MM.1S (cell line): ENCODE data around the gene CACNA1H.
"Not testable (repeated sequence)": the region's sequence is repeated elsewhere in the genome, so short reads cannot be mapped to it uniquely, and the experiment has no call there.

ENCODE experiments used
- CTCF ChIP-seq: fragments of 300-600 bp; sonication (generic); IDR thresholded peaks from 2 replicates; pipeline ENCODE4 v1.5.1; 2016; ENCODE audit warnings: antibody characterized with exemption, low read length, mixed read lengths
- EZH2 ChIP-seq: fragments of 300-600 bp; sonication (generic); optimal IDR thresholded peaks from 2 replicates; pipeline ENCODE3; 2017; ENCODE audit warnings: low read depth, mild to moderate bottlenecking, antibody characterized with exemption, low read length, mixed read lengths
- EZH2phosphoT487 ChIP-seq: fragments of 300-600 bp; sonication (generic); IDR thresholded peaks from 2 replicates; pipeline ENCODE4 v1.6.1; 2018; ENCODE audit warnings: antibody characterized with exemption, low read length

DNA sequence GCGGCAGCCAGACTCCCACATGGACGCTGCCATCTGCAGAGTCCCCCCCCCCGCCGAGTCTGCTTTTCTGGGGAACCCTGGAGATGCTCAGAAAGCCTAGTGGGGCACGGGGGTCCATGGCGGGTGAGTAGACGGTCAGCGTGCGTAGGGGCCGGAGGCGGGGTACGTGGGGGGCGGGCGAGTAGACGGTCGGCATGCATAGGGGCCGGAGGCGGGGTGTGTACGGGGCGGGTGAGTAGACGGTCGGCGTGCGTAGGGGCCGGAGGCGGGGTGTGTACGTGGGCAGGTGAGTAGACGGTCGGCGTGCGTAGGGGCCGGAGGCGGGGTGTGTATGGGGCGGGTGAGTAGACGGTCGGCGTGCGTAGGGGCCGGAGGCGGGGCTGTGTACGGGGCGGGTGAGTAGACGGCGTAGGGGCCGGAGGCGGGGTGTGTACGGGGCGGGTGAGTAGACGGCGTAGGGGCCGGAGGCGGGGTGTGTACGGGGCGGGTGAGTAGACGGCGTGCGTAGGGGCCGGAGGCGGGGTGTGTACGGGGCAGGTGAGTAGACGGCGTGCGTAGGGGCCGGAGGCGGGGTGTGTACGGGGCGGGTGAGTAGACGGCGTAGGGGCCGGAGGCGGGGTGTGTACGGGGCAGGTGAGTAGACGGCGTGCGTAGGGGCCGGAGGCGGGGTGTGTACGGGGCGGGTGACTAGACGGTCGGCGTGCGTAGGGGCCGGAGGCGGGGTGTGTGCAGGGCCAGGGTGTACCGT is 32.7 kb downstream of the CACNA1H start:
- not testable (repeated sequence) for TF ChIP-seq CTCF, EZH2, EZH2phosphoT487
